ENCODE data around the gene VAMP3. TPM values are rescaled to one million over a fixed set of nuclear protein-coding genes. Genes with fewer than 3 reads are reported as not detected.

The VAMP3 gene
- total and polyA plus RNA-seq, 2 experiments from 2014 or later, result 82.5 to 109 TPM

DNA sequence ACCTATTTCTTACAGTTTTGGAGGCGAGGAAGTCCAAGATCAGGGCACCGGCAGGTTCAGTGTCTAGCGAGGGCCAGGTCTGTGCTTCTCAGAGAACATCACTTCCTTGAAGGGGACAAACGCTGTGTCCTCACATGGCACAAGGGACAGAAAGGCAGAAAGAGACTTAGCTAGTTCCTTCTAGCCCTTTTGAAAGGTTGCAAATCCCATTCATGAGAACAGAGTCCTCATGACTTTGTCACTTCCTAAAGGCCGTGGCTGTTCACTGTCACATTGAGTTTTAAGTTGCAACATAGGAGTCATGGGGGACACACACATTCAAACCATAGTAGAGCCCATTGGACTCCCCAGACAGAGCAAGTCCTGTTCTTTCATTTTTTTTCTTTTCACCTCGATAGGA, 40.4 kb downstream of the VAMP3 start:
- Histone ChIP-seq H3K9me3 (ENCODE audit: low read depth) (peaks cover 11% of the 10 kb centered on the region), H3K4me1 (ENCODE audit: insufficient read depth) (no peaks in the 10 kb centered on the region), H2AFZ (no peak overlapping the region), H3K27me3 (no peaks in the 10 kb centered on the region), H3K9me2 (replicated peaks; ENCODE audit: insufficient read depth) (no peaks in the 10 kb centered on the region), H3K36me3 (replicated peaks; ENCODE audit: insufficient read depth, low read depth) (no peaks in the 10 kb centered on the region), H4K20me1 (ENCODE audit: insufficient read depth, poor library complexity, severe bottlenecking) (no peaks in the 10 kb centered on the region), H3K27ac (no peak overlapping the region), H3K79me2 (no peaks in the 10 kb centered on the region), H3K4me3 (no peak overlapping the region), H3K4me2 (no peak overlapping the region)
- 93% methylated on average over 6 of the region's 6 CpGs for WGBS (ENCODE audit: low lambda C conversion rate, missing lambda C conversion rate)
- no peak for TF ChIP-seq EZH2 (IDR thresholded peaks at IDR 0.05; ENCODE audit: borderline replicate concordance)
- TF ChIP-seq EZH2phosphoT487 (IDR thresholded peaks at IDR 0.05; ENCODE audit: low read depth, severe bottlenecking, unreplicated experiment), result no peak
- TF ChIP-seq CTCF (IDR thresholded peaks at IDR 0.05; ENCODE audit: poor library complexity), result no peak
- no peak for DNase-seq (ENCODE audit: low spot score)

- no peak for TF ChIP-seq EZH2phosphoT487 (IDR thresholded peaks at IDR 0.05; ENCODE audit: low read depth, severe bottlenecking, unreplicated experiment)
- no peak for TF ChIP-seq EZH2 (IDR thresholded peaks at IDR 0.05; ENCODE audit: borderline replicate concordance)
- Histone ChIP-seq H3K4me1 (ENCODE audit: insufficient read depth) (no peaks in the 10 kb centered on the region), H3K27me3 (no peaks in the 10 kb centered on the region), H2AFZ (no peak overlapping the region), H3K27ac (no peak overlapping the region), H3K79me2 (no peaks in the 10 kb centered on the region), H3K4me3 (no peak overlapping the region), H3K36me3 (replicated peaks; ENCODE audit: insufficient read depth, low read depth) (no peaks in the 10 kb centered on the region), H3K9me3 (ENCODE audit: low read depth) (peaks cover 11% of the 10 kb centered on the region), H3K9me2 (replicated peaks; ENCODE audit: insufficient read depth) (no peaks in the 10 kb centered on the region), H3K4me2 (no peak overlapping the region), H4K20me1 (ENCODE audit: insufficient read depth, poor library complexity, severe bottlenecking) (no peaks in the 10 kb centered on the region)
- DNase-seq (ENCODE audit: low spot score), result no peak
- 87% methylated on average over 3 of the region's 3 CpGs for WGBS (ENCODE audit: low lambda C conversion rate, missing lambda C conversion rate)
Observed at GRCh38 chr1:7813677-7814373, 42.7 kb downstream of the VAMP3 start.

DNA sequence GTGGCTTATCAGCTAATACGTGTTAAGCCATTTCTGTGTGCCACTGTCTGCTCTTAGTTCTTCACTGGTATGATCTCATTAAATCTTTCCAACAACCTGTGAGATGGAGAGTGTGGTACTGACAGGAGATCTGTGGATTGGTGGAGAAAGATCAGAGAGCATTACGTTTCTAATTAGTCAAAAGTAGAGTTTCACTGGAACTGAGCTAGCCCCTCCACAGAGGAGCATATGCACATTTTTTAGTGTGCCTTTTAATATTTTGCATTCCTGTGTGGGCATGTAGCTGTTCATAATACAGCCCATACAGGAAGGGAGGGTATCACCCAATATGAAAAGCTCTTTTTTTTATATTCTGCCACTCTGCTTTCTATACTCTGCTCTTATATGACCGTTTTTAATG, 50.2 kb downstream of the VAMP3 start:
- DNase-seq (ENCODE audit: low spot score), result no peak
- TF ChIP-seq EZH2 (IDR thresholded peaks at IDR 0.05; ENCODE audit: borderline replicate concordance) (no peak), CTCF (IDR thresholded peaks at IDR 0.05; ENCODE audit: poor library complexity) (no peak), EZH2phosphoT487 (IDR thresholded peaks at IDR 0.05; ENCODE audit: low read depth, severe bottlenecking, unreplicated experiment) (no peak)
- Histone ChIP-seq H3K79me2 (no peaks in the 10 kb centered on the region), H2AFZ (no peak overlapping the region), H3K4me2 (no peak overlapping the region), H3K27ac (no peak overlapping the region), H3K27me3 (no peaks in the 10 kb centered on the region), H4K20me1 (ENCODE audit: insufficient read depth, poor library complexity, severe bottlenecking) (no peaks in the 10 kb centered on the region), H3K4me1 (ENCODE audit: insufficient read depth) (no peaks in the 10 kb centered on the region), H3K9me3 (ENCODE audit: low read depth) (no peaks in the 10 kb centered on the region), H3K4me3 (no peak overlapping the region), H3K36me3 (replicated peaks; ENCODE audit: insufficient read depth, low read depth) (no peaks in the 10 kb centered on the region), H3K9me2 (replicated peaks; ENCODE audit: insufficient read depth) (no peaks in the 10 kb centered on the region)
- WGBS (ENCODE audit: low lambda C conversion rate, missing lambda C conversion rate), result 79% methylated on average over 3 of the region's 3 CpGs

DNA sequence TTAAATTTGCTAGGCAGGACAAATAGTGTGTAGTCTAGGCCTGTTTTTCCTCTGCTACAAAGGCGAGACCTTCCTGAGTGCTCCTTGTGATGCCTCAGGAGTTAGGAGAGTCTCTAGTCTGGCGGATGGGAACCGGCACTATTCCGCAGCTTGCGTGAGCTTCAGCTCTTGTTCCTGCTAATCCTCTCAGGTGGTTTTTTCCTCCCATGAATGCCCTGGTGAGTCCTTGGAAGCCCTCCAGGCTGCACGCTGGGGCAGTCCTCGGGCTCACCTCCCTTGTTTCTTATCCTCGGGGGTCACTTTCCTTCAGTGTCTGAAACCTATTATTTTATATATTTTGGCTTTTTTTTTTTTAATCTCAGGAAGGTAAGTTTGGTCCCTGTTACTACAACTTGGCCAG, 53.6 kb downstream of the VAMP3 start:
- no peak for TF ChIP-seq EZH2phosphoT487 (IDR thresholded peaks at IDR 0.05; ENCODE audit: low read depth, severe bottlenecking, unreplicated experiment)
- TF ChIP-seq EZH2 (IDR thresholded peaks at IDR 0.05; ENCODE audit: borderline replicate concordance), result no peak
- H3K9me2 ChIP-seq (replicated peaks; ENCODE audit: insufficient read depth), result no peaks in the 10 kb centered on the region
- no peaks in the 10 kb centered on the region for H4K20me1 ChIP-seq (ENCODE audit: insufficient read depth, poor library complexity, severe bottlenecking)

More for the DNA sequence above, 53.6 kb downstream of the VAMP3 start:
- Histone ChIP-seq H3K4me3 (no peak overlapping the region), H3K9me3 (ENCODE audit: low read depth) (no peaks in the 10 kb centered on the region), H3K27ac (no peak overlapping the region), H2AFZ (no peak overlapping the region), H3K4me2 (no peak overlapping the region), H3K27me3 (no peaks in the 10 kb centered on the region), H3K36me3 (replicated peaks; ENCODE audit: insufficient read depth, low read depth) (no peaks in the 10 kb centered on the region), H3K4me1 (ENCODE audit: insufficient read depth) (no peaks in the 10 kb centered on the region), H3K79me2 (no peaks in the 10 kb centered on the region)
- DNase-seq (ENCODE audit: low spot score), result no peak
- 92% methylated on average over 8 of the region's 8 CpGs for WGBS (ENCODE audit: low lambda C conversion rate, missing lambda C conversion rate)
